ELR (cell line): Measurements from ENCODE around the gene PGAP1.
"Not testable (repeated sequence)": the region's sequence is repeated elsewhere in the genome, so short reads cannot be mapped to it uniquely, and the experiment has no call there.

Experiments
- DNase-seq: peaks from one replicate; pipeline ENCODE4 v3.0.0-alpha.2; 2015; ENCODE audit warnings: low read depth

PGAP1 gene

DNA sequence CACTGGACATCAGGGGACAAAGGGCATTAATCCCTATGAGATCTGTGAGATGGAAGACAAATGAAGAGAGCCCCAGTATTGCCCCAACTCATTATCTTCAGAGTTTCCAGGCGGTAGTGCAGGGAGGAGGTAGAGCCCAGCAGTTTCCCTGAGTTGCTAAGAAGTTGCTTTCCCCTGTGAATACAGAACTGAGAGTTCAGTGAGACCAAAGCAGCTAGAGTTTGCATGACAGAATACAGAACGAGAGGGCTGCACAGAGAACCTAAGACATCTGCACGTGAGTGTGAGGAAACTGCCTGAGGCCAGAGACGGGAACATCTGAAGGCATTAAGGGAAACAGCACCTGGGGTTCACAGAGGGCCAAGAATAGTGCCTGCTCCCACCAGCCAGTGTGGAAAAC, 18.1 kb upstream of the PGAP1 start:
- no peak for DNase-seq

DNA sequence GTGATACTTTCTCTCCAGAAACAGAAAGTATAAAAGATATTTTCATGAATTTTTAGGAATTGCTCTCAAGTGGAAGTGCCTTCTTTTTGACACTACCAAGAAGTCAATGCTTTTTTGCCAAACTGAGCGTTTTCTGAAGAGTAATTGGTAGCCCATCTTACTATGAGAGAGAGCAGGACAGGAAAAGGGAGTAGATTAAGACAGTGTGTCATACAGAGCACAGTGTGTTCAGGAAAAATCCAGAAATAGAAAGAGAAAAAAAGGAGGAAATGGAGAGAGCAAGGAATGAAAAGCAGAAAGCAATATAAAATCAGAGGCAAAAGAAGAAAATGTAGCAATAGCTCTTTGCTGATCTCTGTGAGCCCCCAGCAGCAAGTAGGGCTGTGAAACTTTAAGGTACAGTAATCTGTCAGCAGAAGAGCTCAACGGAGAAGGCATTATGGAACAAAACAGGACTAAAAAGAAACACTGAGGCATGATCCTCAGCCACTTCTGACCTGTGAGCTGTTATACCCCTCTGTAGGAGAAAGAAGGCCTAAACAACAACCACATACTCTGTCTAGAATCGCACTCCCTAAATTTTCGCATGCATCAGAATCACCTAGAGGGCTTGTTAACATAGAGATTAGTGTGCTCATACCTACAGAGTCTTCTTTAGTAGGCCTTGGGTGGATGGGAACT, 15.0 kb upstream of the PGAP1 start:
- DNase-seq: no peak

DNA sequence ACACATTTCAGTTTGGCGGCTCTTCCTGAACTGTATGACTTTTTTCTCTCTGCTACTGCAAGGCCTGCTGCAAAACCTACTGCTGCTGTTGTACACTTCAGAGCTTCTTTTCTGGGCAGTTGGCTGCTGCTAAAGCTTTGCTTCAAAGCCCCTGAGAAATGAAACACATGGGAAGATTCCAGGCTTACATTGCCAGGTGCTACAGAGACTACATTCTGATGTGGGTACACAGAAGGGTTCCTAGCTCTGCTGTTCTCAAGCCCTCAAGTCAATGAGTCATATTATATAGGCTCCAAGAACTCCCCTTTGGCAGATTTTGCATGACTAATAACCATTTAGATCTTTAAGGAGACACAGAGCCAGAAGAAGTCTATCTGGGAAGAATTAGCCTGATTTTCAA, 12.9 kb upstream of the PGAP1 start:
- peak; percentile 86 for DNase-seq

DNA sequence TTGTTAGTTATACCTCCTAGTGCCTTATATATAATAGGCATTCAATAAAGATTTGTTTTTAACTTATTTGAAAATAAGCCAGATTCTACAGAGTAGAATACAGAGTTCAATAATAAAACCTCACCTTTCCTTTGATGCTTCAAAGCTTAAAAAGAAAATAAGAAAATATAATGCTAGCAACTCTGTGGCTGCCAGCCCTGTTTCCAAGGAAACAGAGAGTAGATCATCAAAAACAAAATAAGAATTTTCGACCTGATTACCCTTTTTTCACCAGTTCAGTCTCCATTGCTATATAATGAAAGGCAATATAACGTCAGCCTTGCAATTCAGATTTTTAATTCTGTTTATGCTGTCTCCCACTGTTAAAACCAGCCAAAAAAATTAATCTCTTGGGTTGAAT, 8.9 kb upstream of the PGAP1 start:
- no peak for DNase-seq

DNA sequence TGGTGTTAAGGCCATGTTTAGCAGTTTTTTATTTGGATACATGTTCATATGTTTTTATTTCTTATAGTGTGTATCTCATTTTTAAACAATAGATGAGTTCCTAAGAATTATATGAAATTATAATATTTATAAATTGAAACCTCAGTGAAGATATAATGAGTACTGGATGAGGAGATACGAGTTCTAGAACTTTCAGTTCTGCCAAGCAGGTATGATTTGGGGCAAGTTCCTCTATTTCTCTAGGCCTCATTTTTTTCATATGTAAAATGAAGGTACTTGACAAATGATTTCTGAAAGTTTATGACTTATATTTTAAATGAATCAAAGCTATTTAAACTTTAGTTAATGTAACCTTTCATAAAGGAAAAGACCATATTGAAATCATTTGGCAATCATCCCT, 8.2 kb upstream of the PGAP1 start:
- no peak for DNase-seq

DNA sequence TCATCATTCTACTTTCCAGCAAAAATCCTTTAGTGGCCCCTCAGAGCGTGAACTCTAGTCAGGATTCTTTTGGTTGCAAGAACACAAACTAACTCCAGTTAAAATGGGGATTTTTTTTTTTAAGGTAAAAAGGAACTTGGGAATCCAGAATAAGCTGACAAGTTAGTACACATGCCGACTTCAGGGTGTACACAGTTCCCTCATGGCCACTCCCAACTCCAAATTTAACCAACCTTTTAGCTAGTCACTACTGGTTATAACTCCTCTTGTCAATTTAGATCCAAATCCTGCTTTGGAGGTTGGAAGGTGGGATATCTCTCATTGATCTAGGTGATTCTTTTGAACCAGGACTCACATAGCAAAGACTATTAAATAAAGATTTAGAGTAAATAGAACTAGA, 5.0 kb upstream of the PGAP1 start:
- no peak for DNase-seq

DNA sequence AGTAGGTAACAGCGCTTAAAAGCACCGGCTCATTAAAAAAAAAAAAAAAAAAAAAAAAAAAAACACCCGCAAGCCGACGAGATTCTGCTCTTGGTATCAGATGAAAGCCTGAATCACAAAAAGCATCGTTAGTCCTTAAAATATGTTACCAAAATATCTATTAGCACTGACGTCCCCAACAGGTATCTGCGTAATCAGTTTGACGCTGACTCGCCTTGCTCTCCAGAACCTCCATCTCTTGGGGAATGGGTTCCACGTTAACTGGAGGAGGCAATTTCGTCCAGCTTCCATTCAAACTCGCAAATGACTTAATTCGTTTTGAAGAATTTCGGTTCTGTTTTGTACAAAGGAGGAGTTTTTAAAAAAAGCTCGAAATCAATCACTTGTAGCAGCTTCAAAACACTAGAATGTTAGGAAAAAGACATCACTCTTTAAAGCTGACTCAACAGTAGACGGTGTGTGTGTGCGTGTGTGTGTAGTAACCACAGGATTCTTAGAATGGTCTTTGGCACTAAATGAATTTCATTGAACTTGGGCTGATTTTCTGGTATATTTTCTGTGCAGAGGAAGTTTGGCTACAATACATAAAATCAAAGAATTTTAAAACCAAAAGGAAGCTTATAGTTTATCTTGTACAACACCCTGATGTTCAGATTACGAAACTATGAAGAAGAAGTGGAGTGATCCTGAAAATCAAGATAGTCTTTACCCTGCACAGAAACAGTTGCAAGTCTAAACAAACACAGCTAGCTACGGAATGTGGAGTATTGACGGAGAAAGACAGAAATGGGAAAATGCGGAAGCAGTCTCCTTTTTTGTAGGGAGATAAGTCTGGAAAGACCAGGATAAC, 1.1 kb upstream of the PGAP1 start:
- peak; percentile 75 for DNase-seq

DNA sequence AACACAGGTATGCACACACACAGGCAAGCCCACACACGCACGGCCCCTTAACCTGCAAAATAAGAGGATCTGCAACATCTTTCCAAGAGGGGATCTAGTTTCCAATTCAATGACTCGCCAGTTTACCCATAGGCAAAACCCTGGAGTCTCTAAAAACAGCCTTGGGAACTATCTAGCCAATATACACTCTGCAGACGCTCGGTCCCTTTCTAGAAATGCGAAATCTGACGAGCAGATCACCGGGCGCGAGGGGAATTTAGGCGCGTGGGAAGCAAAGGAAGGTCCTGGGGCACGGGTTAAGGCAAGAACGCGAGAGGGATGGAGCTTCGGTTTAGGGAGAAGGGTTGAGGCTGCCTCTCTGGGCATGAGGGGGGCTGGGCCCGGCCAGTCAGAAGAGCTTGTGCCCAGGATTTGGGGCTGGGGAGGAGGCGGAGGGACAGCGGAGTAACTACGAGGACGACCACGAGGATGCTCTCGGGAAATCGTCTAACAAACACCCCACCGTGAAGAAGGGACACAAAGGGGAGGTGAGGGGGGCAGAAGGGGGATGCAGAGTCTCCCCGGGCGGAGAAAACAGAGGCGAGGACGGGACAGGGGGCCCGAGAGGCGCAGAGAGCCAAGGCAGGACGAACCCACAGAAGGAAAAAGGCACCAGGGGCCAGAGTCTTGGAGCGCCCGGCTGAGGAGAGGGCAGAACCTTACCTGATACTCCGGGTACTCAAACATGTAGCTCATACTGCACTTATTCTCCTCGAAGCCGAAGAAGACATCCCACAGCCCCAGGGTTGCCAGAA, 542 bp downstream of the PGAP1 start:
- peak; percentile 48 for DNase-seq

DNA sequence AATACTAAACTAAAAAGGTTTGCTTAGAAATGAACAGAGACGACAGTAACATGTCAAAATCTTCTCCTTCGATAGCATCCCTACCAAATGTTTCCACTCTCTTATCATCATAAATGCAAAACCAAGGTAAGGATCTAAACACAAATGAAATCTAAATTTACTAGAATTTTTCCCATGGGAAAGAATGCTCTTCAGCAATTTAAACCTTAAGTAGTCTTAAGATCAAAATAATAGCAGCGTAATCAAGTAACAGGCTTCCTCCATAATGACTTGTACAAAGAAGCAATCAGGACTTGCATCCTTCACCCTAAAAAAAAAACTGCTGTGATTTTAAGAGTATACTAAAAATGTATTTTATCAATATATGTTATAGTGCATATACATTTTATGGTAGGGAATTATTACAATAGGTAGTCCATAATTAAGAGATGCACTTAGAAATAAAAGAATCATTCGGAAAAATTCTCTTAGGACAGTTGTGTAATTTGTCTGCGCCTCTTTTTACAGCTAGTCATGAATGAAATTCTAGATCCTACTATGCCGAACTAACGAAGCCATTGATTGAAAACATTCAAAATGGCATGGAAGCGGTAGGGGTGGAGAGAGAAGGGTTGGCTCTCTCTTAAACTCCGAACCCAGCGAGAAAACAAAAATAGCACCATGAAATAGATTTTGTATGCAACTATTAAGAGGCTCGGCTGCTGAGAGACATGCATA, 1.3 kb downstream of the PGAP1 start:
- DNase-seq: peak; percentile 47

DNA sequence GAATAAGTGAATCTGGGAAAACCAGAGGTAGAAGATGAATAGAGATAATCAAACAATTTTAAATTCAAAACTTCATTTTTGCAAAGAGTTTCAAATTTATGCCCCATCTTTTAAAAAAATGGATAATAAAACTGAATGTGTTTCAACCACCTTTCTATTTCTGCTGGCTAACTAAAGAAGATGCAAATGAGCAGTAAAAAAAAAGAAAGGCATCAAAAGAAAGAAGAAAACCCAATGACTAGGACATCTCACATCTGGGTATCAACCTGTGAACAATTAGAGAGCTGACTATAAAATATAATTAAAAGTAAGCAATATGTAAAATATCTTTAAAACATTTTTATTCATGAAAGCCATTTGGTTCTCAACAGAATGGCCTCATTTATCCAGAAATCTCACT, 2.5 kb downstream of the PGAP1 start:
- no peak for DNase-seq

DNA sequence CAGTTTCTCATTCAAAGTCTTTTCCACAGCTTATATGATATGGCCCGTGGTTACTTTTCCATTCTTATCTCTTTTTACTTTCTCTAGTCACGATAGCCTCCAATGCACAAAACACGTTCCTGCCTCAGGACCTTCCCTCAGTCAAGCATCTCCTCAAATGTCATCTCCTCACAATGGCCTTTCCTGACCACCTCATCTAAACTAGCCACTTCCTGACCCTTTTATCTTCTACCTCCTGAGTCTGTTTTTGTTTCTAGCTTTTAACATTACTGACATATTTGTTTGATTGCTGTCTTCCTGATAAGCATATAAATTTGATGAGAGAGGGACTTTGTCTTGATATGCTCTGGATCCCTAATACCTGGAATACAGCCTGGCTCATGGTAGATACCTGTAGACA, 7.6 kb downstream of the PGAP1 start:
- no peak for DNase-seq

DNA sequence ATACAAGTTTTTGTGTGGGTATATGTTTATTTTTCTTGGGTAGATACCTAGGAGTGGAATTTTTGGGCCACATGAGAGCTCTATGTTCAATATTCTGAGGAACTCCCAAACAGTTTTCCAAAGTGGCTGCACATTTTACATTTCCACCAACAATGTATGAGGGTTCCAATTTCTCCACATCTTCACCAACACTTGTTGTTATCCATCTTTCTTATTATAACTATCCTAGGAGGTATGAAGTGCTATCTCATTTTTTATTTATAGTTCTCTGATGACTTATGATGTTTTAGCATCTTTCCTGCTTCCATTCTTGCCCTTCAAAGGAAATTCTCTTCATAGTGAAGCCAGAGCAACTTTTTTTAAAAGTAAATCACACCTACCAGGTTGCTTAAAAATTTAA, 8.7 kb downstream of the PGAP1 start:
- DNase-seq: no peak

DNA sequence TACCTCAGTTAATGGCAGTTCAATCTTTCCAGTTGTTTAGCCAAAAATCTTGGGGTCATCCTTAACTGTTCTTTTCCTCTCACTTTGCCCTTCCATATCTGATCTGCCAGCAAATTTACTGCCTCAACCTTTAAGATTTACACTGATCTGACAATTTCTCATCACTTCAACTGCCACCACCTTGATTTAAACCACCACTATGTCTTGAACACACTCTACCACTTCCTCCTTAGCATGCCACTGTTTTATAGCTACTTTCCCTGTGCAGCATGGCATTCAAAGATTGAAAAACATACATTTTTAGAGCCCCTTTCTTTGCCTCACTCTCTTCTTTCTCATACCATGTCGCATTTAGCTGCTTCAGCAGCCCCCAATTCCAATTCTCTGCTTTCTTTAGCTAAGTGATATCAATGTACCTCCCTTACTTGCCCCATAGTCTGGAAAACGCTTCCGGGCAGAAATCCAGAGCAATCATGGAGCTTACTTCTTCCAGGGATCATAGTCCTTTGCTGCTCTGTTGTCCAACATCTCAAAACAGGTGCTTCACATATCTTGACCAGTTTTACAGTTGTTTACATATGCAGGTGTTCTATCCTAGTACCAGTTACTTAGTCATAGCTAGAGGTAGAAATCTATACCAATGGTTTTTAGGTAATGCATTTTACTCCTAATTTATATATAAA, 10.9 kb downstream of the PGAP1 start:
- no peak for DNase-seq

DNA sequence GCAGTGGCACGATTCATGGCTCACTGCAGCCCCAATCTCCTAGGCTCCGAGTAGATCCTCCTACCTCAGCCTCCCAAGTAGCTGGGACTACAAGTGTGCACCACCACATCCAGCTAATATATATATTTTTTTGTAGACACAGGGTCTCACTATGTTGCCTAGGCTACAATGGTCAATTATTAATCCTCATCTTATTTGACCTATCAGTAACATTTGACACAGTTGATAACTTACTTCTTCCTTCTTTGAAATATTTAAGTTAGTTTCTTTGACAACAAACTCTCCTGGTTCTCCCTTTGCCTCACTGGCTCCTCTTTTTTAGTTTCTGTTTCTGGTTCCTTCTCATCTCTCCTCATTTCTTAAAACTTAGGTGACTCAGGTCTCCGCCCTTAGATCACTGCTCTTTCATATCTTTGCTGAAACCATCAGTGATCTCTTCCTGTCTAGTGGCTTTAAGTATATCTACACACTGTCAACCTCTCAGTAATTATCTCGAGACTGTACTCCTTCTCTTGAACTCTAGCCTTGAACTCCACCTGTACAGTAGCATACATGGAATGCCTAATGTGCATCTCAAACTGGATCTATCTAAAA, 11.5 kb downstream of the PGAP1 start:
- no peak for DNase-seq

DNA sequence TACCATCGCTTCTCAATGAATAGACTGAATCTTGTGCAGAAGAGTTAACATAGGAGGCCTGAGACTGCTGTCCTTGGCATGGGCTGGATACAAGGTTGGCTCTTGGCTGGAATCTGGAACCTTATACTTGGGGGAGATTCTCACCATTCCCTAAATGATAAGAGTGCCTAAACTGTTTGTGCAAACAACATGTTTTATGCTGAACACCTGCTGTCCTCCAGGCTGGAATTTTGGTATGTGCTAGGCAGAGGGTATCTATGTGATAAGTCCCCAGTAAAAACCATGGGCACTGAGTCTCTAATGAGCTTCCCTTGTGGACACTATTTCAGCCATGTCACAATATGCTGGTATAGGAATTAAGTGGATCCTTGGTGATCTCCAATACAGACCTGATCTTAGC, 12.8 kb downstream of the PGAP1 start:
- no peak for DNase-seq

DNA sequence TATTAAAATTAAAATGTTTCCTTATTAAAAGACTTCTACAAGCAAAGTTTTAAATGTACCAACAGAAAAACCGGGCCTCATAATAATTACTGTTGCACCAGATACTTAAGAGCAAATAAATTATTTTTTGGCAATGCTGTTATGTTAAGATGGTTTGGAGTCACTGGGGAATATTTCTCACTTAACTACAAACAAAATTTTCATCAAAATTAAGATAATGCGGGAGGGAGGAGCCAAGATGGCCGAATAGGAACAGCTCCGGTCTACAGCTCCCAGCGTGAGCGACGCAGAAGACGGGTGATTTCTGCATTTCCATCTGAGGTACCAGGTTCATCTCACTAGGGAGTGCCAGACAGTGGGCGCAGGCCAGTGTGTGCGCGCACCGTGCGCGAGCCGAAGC, 21.1 kb downstream of the PGAP1 start:
- DNase-seq: not testable (repeated sequence)

DNA sequence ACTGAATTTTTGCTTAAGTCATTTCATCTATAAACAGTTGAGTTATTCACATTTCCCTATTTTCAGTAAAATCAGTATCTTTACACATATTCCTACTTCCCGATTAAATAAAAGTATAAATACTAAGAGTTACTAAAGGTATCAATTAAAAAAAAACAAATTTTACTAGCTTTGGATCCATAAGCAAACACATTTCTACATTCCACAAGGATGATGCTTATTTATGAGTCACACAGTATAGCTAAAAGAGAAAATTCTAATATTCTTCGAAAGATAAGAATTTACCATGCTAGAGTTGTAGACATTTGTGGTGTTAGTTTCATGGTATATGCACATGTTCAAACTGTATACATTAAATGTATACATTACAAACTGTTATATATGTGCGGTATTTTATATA, 23.7 kb downstream of the PGAP1 start:
- DNase-seq: peak; percentile 69

DNA sequence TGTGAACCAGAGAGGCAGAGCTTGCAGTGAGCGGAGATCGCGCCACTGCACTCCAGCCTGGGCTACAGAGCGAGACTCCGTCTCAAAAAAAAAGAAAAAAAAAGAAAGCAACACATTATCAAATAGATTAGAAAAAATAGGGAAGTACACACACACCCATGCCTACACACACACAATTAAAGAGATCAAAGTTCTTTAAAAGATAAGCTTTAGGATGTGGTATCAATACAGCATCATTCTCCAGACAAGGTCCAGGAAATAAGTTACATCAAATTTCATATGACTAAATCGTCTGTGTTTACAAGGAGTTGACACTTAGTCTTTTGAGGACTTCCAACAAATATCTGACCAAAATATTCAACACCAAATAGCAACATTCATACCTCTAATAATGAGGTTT, 25.7 kb downstream of the PGAP1 start:
- DNase-seq: no peak

DNA sequence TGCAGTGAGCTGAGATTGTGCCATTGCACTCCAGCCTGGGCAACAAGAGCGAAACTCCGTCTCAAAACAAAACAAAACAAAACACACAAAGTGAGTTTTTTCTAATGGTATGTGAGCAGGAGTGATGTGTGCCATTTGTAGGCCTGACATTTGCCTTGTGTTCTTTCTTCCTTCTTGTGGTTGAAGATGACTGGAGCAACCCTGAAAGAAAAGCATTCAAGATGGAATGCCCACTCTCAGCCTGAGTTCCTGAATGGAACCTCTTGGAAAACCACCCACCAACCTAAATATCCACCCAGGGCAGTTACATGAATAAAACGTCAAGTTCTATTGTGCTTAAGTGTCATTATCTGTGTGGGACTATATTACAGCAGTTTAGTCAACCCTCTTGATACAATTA, 26.5 kb downstream of the PGAP1 start:
- DNase-seq: no peak

DNA sequence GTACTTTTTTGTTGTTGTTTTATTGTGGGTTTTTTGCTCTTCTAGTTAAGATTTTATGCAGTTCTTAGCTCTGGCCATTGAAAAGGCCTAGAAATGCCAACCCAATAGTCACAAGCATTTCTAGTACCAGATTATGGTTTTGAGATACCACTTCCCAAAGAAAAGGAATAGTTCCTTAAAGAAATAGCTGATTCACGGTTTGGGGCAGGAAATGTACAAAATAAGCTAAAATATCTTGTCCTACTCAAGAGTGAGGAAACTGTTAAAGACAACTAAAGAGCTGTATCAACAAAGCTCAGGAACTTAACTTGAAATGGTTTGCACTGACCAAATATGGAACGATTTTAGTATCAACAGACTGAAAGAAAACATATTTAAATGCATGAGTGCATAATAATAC, 35.4 kb downstream of the PGAP1 start:
- no peak for DNase-seq

DNA sequence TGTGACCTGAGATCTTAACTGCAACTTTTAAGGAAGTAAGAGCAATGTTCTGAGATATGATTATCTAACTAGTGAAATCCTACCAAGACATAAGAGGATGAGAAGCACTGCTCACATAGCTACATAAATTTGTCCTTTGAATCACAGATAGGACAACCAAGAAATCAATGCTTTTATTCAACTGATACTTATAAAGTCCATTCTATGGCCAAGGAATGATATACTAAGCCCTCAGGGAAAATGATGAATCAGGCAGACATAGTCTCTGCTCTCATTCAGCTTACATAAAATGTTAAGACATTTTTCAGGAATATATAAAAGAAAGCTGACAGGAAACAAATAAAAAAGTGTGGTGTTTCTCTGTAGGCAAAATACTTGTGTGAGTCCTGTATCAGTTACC, 39.1 kb downstream of the PGAP1 start:
- DNase-seq: peak; percentile 15
